Mesothelial cell of epicardium (in vitro differentiated cells): Measurements from ENCODE around the gene GIMAP7. TPM values are rescaled to one million over a fixed set of nuclear protein-coding genes. Genes with fewer than 3 reads are reported as not detected.

Source experiments
- DNase-seq, 2 experiments: peaks; one replicate each; pipeline ENCODE4 v3.0.0; 2021; ENCODE audit warnings: low spot score in 2 of 2; ENCODE audit not compliant: unreplicated experiment in 2 of 2
- H3K27ac Mint-ChIP-seq: 2 replicates; pipeline ENCODE4 v1.8.0; 2021; ENCODE audit warnings: mixed read lengths
- H3K27me3 Mint-ChIP-seq: 2 replicates; pipeline ENCODE4 v1.8.0; 2021; ENCODE audit warnings: low read depth, mixed read lengths
- H3K36me3 Mint-ChIP-seq: 2 replicates; pipeline ENCODE4 v1.8.0; 2021; ENCODE audit warnings: mixed read lengths
- H3K4me1 Mint-ChIP-seq: 2 replicates; pipeline ENCODE4 v1.8.0; 2021; ENCODE audit warnings: mixed read lengths
- H3K4me3 Mint-ChIP-seq: 2 replicates; pipeline ENCODE4 v1.8.0; 2021; ENCODE audit warnings: mild to moderate bottlenecking, moderate library complexity, mixed read lengths
- H3K9me3 Mint-ChIP-seq: 2 replicates; pipeline ENCODE4 v1.8.0; 2021; ENCODE audit warnings: mixed read lengths
- CTCF ChIP-seq: fragments of 200-600 bp; sonication (generic); IDR thresholded peaks from one replicate; pipeline ENCODE4 v1.5.0; 2021; ENCODE audit warnings: antibody characterized with exemption; ENCODE audit not compliant: unreplicated experiment
- total RNA-seq: library from RNA; stranded (reverse); gene quantifications from 3 replicates; pipeline ENCODE4 v1.2.1, GENCODE V29; 2021

GIMAP7 gene
- total RNA-seq, 1 donor from 2014 or later: not detected

GRCh38 chr7:150471886-150472285 lies 42.8 kb upstream of the GIMAP7 start:
- TF ChIP-seq CTCF: no peak
- no peak overlapping the region for H3K27ac Mint-ChIP-seq
- H3K36me3 Mint-ChIP-seq: no peaks in the 10 kb centered on the region
- H3K27me3 Mint-ChIP-seq: peaks cover 30% of the 10 kb centered on the region
- H3K9me3 Mint-ChIP-seq: peaks cover 13% of the 10 kb centered on the region
- no peak for DNase-seq
- H3K4me1 Mint-ChIP-seq: no peaks in the 10 kb centered on the region
- no peak overlapping the region for H3K4me3 Mint-ChIP-seq

GRCh38 chr7:150473902-150474301 lies 40.8 kb upstream of the GIMAP7 start:
- Mint-ChIP-seq H3K36me3 (no peaks in the 10 kb centered on the region), H3K27me3 (peaks cover 22% of the 10 kb centered on the region), H3K9me3 (peaks cover 13% of the 10 kb centered on the region), H3K4me1 (no peaks in the 10 kb centered on the region), H3K27ac (no peak overlapping the region), H3K4me3 (no peak overlapping the region)
- DNase-seq: no peak
- no peak for TF ChIP-seq CTCF

DNA sequence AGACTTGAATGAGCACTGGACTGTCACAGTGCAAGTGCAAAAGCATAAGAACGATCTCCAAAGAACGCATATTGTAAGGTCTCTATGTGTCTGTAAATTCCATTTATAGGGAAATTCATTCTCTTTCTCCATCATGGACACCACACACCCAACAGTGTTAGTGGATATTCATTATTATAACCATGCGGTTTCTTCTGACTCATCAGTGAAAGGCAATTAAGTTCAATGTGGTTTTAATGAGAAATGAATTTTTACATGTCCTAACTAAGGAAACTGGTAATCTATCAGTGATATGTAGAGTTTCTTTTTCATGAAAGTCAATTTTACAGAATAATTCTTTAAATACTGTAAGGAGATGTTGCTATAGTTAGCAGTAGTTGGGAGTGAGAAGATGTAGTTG lies 38.4 kb upstream of the GIMAP7 start:
- no peak overlapping the region for H3K4me3 Mint-ChIP-seq
- no peak overlapping the region for H3K27ac Mint-ChIP-seq
- no peaks in the 10 kb centered on the region for H3K36me3 Mint-ChIP-seq
- H3K27me3 Mint-ChIP-seq: peaks cover 16% of the 10 kb centered on the region
- H3K4me1 Mint-ChIP-seq: no peaks in the 10 kb centered on the region
- no peak for DNase-seq
- TF ChIP-seq CTCF: no peak
- H3K9me3 Mint-ChIP-seq: peaks cover 13% of the 10 kb centered on the region

GRCh38 chr7:150476819-150477631 lies 37.6 kb upstream of the GIMAP7 start:
- no peak for DNase-seq
- no peaks in the 10 kb centered on the region for H3K4me1 Mint-ChIP-seq
- H3K27me3 Mint-ChIP-seq: peaks cover 16% of the 10 kb centered on the region
- H3K36me3 Mint-ChIP-seq: no peaks in the 10 kb centered on the region
- peaks cover 13% of the 10 kb centered on the region for H3K9me3 Mint-ChIP-seq
- no peak for TF ChIP-seq CTCF
- no peak overlapping the region for H3K4me3 Mint-ChIP-seq
- no peak overlapping the region for H3K27ac Mint-ChIP-seq

DNA sequence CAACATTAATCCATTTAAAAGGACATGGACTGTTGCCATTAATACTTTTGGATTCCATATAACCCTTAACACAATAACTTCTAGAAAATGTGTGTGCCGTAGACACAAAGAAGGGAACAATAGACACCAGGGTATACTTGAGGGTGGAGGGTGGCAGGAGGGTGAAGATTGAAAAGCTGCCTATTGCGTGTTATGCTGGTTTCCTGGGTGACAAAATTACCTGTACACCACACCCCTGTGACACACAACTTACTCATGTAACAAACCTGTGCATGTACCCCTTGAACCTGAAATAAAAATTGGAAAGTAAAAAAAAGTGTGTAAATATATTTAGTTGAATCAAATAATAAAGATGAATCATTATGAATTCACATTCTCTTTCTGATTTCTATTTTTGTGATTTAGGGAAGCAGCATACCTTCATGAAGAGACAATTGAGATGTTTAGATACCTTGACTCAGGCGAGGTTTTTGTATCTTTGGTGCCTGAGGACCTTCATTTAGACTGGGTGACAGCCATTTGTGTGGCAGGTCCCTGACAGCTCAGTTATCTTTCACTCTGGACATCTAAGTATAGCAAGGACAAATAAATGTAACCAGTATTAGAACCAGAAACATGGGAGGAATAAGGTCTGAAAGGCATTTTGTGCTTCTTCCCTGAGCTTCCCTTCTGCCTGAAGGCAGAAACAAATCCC lies 35.5 kb upstream of the GIMAP7 start:
- no peak for DNase-seq
- no peaks in the 10 kb centered on the region for H3K4me1 Mint-ChIP-seq
- H3K27me3 Mint-ChIP-seq: peaks cover 22% of the 10 kb centered on the region
- no peak overlapping the region for H3K27ac Mint-ChIP-seq
- no peaks in the 10 kb centered on the region for H3K36me3 Mint-ChIP-seq
- no peak overlapping the region for H3K4me3 Mint-ChIP-seq
- no peak for TF ChIP-seq CTCF
- peaks cover 13% of the 10 kb centered on the region for H3K9me3 Mint-ChIP-seq
